NCI-H1048 (cell line): ENCODE results near the gene LOXL1.

Source experiments
- DNase-seq: peaks from one replicate; lab custom pipeline; 2025; lab: John Stamatoyannopoulos, UW

Gene LOXL1

GRCh38 chr15:73926219-73927002 lies at the start of gene LOXL1:
Gene LOXL1 (plus strand): TSS chr15:73926462. CDS start chr15:73926784, 322 bp downstream.
- no peak for DNase-seq

- DNase-seq = no peak
Measured at GRCh38 chr15:73879426-73879825, 46.8 kb upstream of the LOXL1 start.

- DNase-seq = no peak
Measured at GRCh38 chr15:73881579-73882320, 44.5 kb upstream of the LOXL1 start.

- DNase-seq = no peak
Measured at GRCh38 chr15:73882761-73883419, 43.4 kb upstream of the LOXL1 start.

GRCh38 chr15:73884159-73884558 lies 42.1 kb upstream of the LOXL1 start:
- DNase-seq = no peak

GRCh38 chr15:73885954-73886700 lies 40.1 kb upstream of the LOXL1 start:
- no peak for DNase-seq

GRCh38 chr15:73886717-73887345 lies 39.4 kb upstream of the LOXL1 start:
- DNase-seq = no peak

- no peak for DNase-seq
Measured at GRCh38 chr15:73887481-73887880, 38.8 kb upstream of the LOXL1 start.

GRCh38 chr15:73888224-73889041 lies 37.8 kb upstream of the LOXL1 start:
- no peak for DNase-seq

GRCh38 chr15:73889053-73889761 lies 37.1 kb upstream of the LOXL1 start:
- DNase-seq = no peak

GRCh38 chr15:73889762-73890124 lies 36.5 kb upstream of the LOXL1 start:
- DNase-seq = no peak

GRCh38 chr15:73891328-73892315 lies 34.6 kb upstream of the LOXL1 start:
- DNase-seq = no peak

GRCh38 chr15:73892446-73893226 lies 33.6 kb upstream of the LOXL1 start:
- no peak for DNase-seq

- no peak for DNase-seq
Measured at GRCh38 chr15:73894133-73894814, 32.0 kb upstream of the LOXL1 start.

- peak; percentile 19 for DNase-seq
Measured at GRCh38 chr15:73897441-73898261, 28.6 kb upstream of the LOXL1 start.
